Hematopoietic multipotent progenitor cell treated with erythropoietin and hydrocortisone succinate and interleukin-3 and kit ligand, for 4 days (in vitro differentiated cells): ENCODE results near the gene AMOTL1.
A peak's percentile ranks its signal among the peaks of the same experiment; 100 is the strongest.

Experiments used
- DNase-seq: peaks from one replicate; pipeline ENCODE4 v3.0.0-alpha.2; 2015

AMOTL1 gene

DNA sequence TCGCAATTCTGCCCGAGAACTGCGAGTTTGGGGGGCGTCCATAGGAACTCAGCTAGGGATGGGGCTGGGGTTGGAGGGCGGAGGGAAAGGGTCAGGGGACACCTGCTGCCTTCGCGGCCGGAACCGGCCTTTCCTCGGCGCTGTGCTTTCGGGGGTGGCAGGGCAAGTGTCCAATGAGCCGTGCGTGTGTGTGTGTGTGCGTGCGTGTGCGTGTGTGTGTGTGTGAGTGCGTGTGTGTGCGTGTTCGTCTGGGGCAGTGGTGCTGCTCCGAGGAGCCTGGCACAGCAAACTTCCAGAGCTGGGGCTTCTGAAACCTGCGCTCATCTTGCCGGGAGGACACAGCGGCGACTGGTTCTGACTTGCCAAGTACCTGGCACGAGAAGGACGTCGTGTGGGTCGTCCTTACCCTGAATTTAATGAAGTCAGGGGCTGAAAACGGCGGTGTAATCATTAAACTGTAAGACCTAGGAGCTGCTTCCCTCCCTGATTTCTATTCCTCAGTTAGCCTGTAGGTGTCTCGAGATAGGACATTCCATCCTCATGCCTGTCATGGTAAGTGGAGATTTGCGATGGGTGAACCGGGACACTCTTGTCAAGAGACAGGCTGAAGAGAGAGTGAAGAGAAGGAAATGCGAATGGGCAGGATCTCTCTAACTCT, 27.0 kb upstream of the AMOTL1 start:
- DNase-seq, result peak; percentile 71

DNA sequence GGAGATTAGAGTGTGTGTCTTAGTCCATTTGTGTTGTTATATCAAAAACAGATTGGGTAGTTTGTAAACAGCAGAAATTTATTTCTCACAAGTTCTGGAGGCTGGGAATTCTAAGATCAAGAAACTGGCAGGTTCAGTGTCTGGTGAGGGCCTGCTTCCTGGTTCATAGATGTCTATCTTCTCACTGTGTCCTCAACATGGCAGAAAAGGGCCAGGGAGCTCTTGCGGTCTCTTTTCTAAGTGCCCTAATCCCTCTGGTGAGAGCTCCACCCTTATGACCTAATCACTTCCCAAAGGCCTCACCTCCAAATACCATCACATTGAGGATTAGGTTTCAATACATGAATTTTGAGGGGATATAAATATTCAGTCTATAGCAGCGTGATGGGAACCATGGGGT, 25.5 kb upstream of the AMOTL1 start:
- DNase-seq, result no peak

GRCh38 chr11:94746721-94747120, 21.4 kb upstream of the AMOTL1 start:
- DNase-seq, result no peak

GRCh38 chr11:94747146-94747545, 21.0 kb upstream of the AMOTL1 start:
- DNase-seq, result no peak

DNA sequence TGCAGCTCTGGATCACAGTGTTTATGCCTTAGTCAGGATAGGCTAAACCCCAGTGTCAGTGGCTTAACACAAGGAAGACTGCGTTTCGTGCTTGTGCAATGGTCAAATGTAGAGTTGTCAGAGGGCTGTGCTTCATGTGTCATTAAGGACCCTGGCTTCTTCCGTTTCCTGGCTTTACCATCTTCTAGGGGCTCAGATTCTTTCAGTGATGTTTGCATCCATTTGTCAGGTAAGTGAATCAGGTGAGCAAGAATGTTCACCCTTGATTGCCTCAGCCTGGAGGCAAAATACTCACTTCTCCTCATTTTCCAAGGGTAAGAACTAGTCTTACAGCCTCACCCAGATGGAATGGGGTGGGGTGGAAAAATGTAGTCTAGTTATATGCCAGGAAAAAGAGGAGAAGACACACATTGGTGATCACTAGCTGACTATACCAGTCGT, 20.5 kb upstream of the AMOTL1 start:
- no peak for DNase-seq

DNA sequence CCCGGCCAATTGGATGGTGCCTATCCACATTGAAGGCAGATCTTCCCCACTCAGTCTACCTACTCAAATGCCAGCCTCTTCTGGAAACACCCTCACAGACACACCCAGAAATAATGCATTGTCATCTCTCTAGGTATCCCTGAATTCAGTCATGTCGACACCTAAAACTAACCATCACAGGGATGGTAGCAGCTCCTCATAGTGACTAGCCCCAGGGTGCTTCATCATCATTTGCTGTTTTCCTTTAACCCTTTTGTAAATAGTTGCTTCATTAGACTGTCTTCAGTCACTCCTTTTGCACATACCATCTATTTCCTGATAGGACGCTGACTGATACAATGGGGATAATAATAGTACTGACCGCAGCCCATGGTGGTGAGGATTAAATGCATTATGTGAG, 18.8 kb upstream of the AMOTL1 start:
- DNase-seq, result no peak

DNA sequence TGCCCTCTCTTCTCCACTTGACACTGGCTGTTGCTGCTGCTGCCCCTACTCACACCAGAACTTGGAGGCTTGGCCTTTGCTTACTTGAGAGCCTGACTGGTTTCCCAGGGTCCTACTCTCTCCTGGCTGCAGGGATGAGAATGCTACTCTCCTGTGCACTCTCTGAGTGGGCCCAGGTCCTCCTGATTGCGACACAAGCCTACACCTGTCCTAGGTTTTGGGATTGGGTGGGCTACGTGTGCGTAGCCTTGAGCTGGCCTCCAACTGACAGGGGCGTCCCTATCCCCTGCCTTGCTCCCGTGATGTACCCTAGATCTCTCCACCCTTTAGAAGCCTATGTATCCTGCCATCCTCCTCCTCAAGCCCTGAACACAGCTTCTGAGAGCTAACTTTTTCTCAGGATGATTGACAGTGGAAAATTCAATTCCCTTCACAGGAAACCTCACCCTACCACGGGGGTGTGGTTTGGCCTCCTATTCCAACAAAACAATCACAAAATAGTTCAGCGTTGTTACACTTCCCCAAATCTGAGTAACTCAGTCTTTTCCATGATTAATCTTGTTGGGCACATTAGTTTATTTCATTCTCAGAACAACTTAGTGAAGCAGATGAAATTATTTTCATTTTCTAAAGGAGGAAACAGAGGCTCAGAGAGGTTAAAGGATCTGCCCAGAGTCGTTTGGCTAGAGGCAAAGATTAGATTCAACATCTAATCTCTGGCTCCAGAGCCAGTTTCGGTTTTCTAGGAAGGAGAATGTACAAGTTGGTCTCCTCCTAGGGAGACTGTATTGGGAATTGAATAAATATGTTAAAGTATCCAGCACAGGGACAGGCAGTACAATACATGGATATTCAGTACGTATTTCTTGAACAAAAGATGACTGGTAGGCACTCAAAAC, 17.6 kb upstream of the AMOTL1 start:
- no peak for DNase-seq

- no peak for DNase-seq
These were observed 16.9 kb upstream of the AMOTL1 start for GRCh38 chr11:94751218-94751609.

GRCh38 chr11:94751786-94752185, 16.4 kb upstream of the AMOTL1 start:
- no peak for DNase-seq

DNA sequence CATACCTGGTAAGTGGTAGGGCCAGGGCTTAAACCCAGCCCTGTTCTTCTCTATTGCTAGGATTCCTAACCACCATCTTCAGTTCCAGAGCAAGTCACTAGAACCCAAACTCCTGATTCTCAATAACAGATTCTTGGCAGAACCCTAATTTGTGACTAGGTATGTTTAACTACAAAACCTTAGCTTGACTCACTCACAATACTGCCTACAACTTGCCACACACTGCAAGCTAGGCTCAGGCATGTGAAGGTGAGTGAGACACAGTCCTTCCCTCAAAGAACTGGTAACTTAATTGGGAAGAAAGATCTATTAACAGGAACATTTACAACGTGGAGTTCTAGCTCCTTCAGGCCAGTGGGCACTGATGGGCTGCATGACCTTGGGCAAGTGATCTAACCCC, 14.5 kb upstream of the AMOTL1 start:
- no peak for DNase-seq

DNA sequence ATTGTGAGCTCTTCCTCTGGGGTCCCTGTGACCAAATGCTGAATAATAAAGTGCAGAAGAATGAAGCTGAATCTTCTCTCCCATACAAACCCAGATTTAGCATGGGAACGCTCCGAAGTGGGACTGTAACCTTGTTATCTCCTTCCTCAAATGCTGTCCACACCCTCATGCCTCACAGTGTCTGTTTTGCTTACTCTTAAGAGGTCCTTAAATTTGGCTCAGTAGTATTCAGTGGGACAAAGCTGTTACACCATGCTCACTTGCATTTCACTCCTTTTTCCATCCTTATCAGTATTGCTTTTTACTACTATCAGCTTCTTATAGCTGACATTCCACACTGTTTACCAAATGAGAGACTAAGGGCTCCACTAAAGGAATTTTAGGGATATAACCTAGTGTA, 13.8 kb upstream of the AMOTL1 start:
- no peak for DNase-seq

- DNase-seq, result no peak
These were observed 13.3 kb upstream of the AMOTL1 start for GRCh38 chr11:94754819-94755218.

- DNase-seq, result no peak
These were observed 12.7 kb upstream of the AMOTL1 start for GRCh38 chr11:94755494-94755893.

DNA sequence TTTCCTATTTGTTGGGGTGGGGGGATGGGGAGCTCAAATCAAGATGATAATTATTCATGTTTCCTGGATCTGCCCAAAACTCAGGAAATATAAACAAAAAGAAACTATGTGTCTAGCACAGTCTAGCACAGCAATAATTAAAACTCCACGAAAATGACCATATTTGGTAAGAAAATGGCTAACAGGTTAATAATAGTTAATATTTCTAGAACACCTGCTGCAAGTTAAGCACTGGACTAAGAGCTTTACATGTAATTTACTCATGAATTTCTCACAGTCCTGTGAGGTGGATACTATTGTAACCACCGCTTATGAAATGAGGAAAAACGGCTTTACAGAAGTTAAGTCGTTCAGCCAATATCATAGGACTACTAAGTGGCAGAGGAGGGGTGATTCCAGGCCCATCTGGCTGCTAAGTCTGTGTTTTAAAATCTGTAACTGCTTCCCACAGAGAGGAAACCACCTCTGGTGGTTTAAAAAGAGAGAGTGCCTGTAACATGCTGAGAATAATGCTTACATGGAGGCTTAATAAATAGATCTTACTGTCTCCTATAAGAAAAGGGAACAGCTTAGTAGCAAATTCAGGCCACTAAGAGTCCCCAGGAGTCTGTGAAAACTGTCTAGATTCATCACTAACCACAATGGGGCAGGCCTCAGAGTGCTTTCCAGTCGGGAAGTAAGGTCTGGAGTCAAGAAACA, 11.0 kb upstream of the AMOTL1 start:
- DNase-seq, result peak; percentile 60

GRCh38 chr11:94758666-94759065, 9.5 kb upstream of the AMOTL1 start:
- DNase-seq, result no peak

DNA sequence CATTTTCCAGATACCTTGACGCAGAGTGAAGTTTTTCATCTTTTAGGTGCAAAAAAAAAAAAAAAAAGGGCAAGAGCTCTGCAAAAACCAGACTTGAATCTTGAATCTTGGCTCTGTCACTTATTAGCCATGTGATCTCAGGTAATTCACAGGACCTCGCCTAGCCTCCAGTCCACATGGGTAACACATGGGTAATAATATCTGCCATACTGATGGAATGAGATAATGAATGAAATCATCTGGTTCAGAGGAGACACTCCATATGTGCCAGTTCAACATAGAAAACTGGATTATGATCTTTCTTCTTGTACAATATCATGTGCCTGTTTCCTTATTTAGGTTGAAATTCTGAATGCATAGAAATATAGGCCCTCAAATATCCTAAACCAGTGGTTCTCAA, 8.6 kb upstream of the AMOTL1 start:
- DNase-seq, result no peak

GRCh38 chr11:94760296-94760695, 7.9 kb upstream of the AMOTL1 start:
- DNase-seq, result no peak

- DNase-seq, result peak; percentile 80
These were observed 5.9 kb upstream of the AMOTL1 start for GRCh38 chr11:94762208-94762607.

DNA sequence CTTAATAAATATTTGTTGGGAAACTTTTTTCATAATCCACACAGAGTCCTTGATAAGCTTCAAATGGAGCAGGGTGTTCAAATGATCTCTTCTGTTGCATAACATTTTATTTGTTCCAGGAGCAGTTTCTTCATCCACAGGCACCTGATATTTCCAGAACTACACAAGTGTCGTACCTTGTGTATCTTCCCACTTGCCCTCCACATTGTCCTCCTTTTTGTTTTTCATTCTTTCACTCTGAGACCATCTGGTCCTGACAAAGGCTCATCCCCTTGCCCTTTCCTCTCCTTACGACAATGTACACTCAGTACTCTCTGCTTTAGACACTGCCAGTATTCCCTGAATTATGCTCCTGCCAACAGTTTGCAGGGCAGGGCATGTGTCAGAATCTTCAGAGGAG, 5.2 kb upstream of the AMOTL1 start:
- DNase-seq, result no peak

DNA sequence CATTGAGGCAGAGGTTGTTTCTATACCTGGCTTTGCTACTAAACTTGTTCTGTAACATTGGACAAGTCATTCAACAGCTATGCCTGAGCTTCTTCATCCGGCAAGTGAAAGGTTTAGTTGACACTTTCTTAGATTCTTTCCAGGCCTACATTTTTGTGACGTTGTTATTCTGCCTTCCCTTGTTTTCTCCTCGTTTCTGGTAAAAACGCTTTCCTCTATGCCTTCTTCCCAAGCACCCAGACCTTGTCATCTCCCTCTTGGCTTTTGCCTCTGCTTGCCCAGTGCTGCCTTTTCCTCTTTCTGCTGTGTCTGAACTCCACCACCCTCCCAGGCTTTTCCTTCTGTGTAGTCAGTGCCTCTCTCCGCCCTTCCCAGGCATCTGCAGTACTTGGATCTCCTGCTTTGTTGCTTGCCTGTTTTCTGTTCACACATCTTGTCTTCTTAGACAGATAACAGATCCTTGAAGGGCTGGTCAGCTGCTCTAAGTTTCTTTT, 1.4 kb upstream of the AMOTL1 start:
- DNase-seq, result no peak

- DNase-seq, result no peak
These were observed 865 bp upstream of the AMOTL1 start for GRCh38 chr11:94767291-94767690.

- DNase-seq, result peak; percentile 66
These were observed 716 bp downstream of the AMOTL1 start for GRCh38 chr11:94768602-94769541.
